ENCODE measurements around the gene GALNTL6. TPM values are rescaled to one million over a fixed set of nuclear protein-coding genes. Genes with fewer than 3 reads are reported as not detected.
A peak's percentile ranks its signal among the peaks of the same experiment; 100 is the strongest.
"Not testable (repeated sequence)": the region's sequence is repeated elsewhere in the genome, so short reads cannot be mapped to it uniquely, and the experiment has no call there.

The GALNTL6 gene
- polyA plus RNA-seq, 3 donors = 0.70 to 1.4 (median 0.87) TPM

DNA sequence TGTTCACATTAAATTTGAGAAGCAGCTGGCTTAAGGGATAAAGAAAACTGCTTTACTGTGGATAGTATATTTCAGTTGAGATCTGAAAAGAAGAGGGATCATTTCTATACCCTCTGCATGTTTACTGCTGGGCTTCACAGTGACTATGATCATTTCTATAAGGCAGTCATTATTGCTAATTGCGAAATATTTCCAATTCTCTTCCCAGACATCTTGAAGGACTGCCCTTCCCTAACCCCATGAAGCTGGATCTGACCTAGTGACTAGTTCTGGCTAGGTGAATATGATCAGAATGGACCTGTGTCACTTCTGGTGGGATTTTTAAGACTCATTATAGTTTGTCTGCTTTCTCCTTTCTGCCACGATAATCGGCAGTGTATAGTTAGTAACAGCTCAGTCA, 848.9 kb downstream of the GALNTL6 start:
- no peak for DNase-seq

DNA sequence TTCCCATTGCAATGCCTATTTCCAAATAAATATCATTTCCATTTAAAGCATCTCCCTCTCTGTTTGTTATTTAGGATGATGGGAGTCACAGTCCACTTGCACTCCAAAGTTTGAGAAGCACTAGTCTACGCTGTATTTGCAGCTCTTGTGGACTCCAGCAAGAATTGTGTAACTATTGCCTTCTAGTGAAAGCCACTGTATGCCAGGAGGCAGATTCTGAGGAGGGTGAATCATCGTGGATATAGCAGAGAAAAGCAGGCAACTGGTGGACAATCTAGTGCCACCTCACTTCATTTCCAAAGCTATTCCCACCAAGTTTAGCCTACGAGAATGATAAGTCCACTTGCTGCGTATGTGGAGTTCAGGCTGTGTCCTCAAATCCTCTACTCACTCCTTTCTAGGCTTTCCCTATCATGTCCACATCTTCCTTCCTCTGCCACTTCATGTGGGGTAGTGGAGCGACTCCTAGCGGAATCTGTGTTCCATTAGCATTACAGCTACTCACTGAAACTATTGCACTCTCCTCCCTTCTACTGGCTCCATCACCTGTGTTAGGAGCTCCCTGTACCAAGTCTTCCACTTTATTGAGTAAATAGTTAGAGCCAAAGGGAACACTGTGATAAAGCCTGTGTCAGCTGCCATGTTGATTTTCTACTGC, 853.6 kb downstream of the GALNTL6 start:
- no peak for DNase-seq

DNA sequence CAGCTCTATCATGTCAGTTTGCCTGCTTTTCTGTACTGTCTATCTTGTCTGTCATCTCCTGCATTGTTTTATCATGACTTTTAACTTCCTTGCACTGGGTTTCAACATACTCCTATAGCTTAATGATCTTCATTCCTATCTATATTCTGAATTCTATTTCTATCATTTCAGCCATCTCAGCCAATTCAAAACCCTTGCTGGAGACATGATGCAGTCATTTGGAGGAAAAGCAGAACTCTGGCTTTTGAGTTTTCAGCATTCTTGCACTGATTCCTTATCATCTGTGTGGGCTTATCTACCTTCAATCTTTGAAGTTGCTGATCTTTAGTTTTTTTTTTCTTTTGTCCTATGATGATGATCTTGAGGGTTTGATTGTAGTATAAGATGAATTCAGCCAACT, 861.6 kb downstream of the GALNTL6 start:
- no peak for DNase-seq

DNA sequence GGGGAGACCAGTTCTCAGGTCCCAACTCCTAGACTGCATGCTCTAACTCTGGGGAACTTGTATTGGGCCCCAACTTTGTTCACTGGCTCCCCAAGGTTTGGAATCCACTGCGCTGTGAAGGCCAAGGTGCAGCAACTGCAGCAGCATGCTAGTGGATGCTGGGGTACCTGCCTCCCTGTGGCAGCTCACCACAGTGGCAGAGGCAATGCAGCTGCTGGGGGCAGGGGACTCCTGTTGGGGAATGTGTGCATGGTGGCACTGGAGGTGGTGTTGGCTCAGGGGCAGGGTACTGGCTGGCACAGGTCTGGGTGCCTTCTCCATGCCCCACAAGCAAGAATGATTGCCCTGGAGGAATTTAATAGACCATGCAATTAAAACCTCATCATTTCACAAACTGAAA, 862.0 kb downstream of the GALNTL6 start:
- DNase-seq = no peak

DNA sequence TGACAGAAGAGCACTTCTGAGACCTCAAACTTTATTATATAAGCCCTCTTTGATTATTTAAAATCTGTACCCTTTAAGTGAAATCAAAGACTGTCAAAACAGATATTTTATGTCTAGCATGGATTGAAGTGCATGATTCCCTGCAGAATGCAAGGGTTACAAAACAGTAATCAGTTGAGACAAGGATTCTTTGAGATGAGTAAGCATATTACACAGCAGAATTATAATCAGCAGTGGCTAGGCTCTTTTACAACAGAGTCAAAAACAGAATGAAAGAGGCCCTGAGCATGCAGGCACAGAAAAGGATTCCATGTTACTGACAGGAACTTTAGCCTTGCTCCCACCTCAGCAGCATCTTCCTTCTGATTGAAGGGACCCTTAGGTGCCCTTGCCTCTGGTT, 867.5 kb downstream of the GALNTL6 start:
- no peak for DNase-seq

DNA sequence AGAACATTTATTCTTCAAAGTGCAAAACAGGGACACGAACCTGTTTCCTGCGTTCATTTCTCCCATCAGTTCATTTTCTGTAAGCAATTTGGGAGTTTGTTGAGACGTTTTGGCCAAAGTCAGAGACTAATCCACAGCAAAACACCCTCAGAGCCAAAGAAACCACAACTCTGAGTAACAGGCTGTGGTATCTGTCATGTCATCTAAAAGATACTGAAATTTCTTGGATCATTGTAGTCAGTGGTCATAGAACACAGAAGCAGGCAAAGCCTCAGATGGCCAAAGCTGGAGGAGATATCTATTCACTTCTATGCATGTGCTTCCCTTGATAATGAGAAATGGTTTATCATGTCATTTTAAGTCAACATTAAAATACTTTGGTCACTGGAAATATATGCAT, 869.8 kb downstream of the GALNTL6 start:
- DNase-seq = no peak

DNA sequence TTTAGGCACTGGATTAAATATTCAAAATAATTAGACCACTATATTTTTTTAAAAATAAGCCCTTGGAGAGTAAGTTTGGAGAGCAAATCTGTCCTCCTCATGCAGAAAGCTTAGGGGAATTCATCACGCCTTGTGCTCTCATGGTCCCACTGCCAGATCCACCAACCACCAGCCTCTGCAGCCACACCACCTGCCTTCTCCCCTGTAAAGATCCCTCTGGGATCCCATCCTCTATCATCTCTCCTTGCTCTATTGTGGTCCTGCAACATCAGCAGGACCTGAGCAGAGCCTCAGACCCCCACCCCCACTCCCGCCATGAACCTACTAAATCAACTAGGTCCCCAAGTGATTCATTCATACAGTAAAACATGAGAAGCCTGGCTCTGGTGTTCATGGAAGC, 872.8 kb downstream of the GALNTL6 start:
- DNase-seq = no peak

DNA sequence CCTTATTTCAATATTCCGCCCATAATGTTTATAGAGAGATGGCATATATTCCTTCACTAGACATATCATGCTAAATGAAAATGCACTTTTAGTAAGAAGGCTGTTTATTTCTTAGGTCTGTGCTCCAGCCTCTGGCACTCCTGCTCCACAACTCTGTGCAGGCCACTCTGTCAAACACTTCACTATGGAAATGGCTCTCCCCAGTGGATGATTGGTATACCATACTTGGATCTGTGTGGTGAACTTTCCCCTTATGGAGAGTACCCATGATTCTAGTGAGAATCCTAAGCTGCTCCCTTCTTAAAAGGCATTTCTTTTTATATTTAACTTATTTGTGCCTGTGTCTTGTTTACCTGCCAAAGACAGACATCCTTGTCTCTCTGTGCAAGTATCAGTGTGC, 875.3 kb downstream of the GALNTL6 start:
- DNase-seq = no peak

DNA sequence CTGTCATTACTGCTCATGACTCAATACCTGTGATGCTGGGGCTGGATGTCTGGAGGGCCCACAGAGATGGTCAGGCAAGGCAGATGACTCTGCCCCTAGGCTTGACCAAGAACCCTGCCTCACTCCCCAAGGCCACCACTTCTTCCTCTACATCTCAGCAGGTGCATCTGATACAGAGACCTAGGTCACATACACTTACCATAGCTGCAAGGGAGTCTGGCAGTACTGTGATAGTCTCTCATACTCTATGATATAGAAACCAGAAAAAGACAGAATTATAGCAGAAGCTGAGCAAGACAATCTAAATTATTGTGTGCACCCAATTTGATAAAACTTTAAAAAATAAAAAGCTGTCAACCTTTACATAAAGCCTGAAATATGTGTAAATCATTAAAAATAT, 878.3 kb downstream of the GALNTL6 start:
- no peak for DNase-seq

DNA sequence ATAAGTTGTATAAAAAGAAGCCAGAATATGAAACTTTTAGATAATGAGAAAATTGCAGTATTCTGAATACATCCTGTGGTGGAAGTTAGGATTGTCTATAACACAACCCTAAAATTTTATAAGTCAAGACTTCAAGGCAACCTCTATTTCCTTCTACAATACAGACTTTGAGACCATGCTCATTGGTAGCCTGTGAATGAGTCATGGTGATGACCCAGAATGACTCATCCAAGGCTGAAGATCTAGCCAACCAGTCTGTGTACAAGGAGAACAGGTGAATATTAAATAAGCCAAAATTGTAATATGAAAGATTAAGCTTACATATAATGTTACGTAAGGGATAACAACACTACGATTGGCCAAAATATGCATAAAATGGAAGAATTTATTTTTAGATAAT, 879.5 kb downstream of the GALNTL6 start:
- no peak for DNase-seq

DNA sequence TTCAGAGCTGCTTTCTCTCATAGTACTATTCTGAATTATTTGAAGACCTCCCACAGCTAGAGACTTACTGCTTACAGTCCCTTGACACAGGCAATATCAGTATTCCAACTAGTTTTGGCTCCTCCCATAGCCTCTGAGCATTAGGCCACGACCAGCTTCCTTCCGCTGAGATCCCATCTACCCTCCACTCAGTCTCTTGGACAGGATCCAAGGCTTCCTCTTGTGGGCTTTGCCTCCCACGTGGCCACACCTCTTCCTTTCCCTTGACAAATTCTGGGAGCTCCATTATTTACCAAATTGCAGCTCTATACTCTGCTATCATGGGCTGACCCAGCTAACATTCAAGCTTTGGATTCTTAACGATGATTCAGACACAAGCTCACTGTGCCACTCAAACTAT, 885.1 kb downstream of the GALNTL6 start:
- DNase-seq = no peak

DNA sequence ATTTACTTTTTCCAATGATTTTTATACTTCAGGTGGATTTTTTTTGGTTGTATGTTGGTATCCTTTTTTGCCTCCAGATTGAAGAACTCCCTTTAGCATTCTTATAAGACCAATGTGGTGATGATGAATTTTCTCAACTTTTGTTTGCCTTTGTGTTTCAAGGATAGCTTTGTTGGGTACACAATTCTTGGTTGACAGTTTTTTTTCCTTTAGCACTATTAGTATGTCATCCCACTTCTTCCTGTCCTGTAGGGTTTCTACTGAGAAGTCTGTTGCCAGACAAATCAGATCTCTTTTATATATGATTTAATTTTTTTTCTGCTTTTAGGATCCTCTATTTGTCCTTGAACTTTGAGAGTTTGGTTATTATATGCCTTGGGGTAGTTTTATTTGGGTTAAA, 892.4 kb downstream of the GALNTL6 start:
- no peak for DNase-seq

DNA sequence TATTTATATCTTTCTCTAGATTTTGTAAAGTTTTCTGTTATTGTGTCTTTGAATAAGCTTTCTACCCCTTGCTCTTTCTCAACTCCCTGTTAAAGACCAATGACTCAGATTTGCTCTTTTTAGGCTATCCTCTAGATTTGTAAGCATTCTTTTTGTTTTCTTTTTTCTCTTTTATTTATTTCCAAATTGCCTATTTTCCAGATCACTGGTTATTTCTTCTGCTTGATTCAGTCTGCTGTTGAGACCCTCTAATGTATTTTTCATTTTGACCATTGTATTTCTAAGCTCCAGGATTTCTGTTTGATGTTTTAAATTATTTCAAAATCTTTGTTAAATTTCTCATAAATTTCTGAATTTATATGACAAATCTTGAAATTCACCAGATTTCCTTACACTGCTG, 892.8 kb downstream of the GALNTL6 start:
- DNase-seq = no peak

DNA sequence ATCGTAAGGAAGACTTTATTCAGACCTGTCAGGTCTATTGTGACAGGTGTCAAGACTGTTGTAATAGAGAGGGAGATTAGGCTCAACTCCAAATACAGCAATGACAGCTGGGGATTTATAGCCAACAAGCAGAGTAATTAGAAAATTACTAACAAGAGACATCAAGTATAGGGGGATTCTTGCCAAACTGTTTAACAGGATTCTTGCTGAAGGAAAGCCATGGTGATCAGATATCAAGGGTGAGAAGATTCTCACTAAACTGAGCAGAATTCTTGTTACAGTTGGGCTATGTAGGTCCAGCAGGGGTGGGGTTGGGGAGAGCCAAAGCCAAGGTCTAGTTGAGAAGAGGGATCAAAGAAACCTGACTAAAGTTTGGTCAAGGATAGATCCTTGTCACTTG, 894.4 kb downstream of the GALNTL6 start:
- no peak for DNase-seq

DNA sequence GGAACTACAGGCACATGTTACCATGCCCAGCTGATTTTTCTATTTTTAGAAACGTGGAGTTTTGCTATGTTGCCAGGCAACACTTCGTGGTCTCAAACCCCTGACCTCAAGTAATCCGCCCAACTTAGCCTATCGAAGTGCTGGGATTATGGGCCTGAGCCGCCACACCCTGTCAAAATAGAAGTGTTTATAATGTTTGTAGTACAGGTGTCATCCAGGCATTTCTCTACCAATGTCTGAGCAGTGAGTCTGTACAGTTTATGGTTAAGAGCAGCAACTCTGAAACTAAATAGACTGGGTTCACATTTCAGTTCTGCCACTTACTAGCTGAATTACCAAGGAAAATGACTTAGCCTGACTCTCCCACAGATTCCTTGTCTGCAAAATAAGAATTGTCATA, 895.0 kb downstream of the GALNTL6 start:
- DNase-seq = no peak

DNA sequence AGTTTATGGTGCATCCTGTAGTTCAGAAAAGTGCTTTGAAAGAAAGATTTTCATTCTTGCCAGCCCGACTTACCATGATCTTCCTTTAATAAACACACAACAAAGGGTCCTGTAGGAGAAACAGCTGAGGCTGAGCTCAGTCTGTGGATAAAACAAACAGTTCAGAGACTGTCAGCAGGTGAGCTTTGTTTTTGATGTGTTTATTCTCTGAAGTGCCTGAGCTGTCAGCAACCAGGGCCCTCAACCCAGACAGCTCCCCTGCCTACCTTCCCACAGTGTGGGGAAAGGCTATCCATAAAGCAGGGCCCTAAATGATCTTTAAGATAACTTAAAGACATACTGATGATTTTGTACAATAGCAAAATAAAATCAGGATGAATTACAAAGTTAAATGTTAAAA, 896.2 kb downstream of the GALNTL6 start:
- DNase-seq = no peak

DNA sequence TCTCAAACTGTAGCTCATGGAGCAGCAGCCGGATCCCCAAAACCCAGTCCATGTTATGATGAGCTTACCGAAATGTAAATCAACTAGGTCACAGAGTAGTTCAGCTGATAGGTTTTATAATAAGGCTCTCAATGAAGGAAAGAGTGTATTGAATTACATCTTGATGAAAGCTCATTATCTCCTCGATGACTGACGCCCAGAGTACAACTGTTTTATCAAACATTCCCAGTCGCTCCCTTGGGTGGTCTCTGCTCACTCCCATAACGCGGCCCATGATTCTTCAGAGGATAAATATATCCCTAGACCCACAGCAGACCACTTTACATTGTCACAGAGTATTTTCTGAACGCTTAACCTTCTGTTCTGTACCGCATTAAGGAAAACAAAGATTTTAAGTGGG, 903.1 kb downstream of the GALNTL6 start:
- no peak for DNase-seq

DNA sequence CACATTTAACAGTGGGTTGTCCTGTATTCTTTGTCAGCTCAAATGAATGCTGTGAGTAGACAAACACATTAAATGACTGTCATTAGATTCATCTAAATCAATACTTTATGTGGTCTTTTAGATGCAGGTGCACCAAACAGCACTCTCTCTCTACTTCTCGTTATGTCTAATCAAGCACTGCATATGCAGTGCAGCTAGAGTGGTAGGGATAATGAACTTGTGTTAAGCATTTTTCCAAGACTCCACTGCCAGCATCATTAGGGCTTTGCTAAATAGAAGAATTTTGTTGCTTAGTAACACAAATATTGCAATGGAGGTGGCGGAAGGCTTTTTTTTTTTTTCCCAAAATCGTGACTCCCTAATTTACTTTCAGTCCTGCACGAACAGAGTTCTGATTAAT, 908.5 kb downstream of the GALNTL6 start:
- no peak for DNase-seq

DNA sequence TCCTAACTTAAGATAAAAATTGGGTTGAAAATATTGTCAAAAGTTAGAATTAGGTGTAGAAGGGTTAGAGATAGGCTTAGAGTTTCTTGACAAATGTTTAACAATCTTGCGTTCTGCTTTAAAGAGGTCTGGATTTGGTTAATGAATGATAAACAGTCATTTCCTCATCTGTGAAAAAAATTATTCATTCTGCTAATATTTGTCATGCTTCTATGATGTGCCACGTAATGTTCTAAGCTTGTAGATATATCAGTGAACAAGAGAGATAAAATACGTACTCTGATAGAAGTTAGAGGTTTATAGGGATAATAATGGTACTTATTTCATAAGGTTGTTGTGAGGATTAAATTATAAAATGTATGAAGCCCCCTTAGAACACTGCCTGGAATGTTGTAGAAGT, 912.4 kb downstream of the GALNTL6 start:
- DNase-seq = no peak

DNA sequence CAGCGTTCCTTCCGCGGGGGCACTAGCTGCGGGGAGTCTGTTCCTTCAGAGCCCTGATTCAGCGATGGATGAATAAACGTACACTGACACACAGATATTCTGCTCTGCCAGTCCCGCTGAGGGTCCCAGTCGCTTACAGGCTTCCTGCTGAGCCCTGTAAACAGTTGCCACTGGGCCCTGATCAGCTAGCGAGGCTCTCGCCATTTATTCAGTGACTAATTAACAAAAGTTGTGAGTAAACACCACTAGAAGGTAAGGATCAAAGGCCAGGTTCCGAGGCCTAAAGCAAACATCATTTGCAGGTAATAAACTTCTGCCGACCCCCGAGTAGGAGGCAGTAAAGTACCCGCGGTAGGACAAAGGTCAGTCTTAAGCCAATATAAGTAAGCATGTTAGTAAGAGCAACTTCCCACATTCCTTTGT, 912.8 kb downstream of the GALNTL6 start:
- peak; percentile 4 for DNase-seq

DNA sequence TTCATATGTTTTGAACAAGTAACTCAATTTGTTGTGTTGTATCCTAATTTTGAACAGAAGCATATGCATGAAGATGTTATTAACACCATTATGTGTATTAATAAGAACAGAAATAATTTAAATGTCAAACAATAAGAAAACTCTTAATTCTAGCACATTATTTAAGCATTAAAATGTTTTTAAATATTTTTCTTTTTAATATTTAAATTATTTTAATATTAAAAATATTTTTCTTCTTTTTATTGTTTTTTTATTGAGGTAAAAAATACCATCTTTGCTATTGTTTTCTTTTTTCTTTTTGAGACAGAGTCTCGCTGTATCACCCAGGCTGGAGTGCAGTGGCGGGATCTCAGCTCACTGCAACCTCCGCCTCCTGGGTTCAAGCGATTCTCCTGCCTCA, 914.4 kb downstream of the GALNTL6 start:
- no peak for DNase-seq

DNA sequence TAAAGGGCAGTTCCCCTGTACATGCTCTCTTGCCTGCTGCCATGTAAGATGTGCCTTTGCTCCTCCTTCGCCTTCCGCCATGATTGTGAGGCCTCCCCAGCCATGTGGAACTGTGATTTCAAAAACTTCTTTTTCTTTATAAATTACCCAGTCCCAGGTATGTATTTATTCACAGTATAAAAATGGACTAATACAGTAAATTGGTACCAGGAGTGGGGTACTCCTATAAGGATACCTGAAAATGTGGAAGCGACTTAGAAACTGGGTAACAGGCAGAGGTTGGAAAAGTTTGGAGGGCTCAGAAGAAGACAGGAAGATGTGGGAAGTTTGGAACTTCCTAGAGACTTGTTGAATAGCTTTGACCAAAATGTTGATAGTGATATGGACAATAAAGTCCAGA, 920.4 kb downstream of the GALNTL6 start:
- DNase-seq = not testable (repeated sequence)

DNA sequence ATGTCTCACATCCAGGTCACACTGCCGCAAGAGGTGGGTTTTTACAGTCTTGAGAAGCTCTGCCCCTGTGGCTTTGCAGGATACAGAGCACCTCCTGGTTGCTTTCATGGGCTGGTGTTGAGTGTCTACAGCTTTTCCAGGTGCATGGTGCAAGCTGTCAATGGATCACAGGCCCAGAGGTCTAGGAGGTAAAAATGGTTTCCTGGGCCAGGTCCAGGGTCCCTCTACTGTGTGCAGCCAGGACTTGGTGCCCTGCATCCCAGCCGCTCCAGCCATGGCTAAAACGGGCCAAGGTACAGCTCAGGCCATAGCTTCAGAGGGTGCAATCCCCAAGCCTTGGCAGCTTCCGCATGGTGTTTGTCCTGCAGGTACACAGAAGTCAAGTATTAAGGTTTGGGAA, 921.4 kb downstream of the GALNTL6 start:
- DNase-seq = no peak

DNA sequence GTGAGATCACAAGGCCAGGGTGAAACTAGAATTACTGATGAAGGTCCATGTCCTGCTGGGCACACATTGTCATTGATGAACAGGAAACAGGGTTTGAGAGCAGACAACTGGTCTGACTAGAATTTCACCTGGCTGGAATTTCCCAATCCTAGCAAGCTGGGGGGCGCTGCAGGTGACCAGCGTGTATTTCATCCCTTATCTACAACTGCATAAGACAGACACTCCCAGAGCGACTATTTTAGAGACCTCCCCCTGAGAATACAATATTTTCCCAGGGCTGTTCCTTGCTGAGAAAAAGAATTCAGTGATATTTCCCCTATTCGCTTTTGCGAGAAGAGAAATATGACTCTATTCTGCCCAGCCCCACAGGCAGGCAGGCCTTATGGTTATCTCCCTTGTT, 922.8 kb downstream of the GALNTL6 start:
- no peak for DNase-seq

DNA sequence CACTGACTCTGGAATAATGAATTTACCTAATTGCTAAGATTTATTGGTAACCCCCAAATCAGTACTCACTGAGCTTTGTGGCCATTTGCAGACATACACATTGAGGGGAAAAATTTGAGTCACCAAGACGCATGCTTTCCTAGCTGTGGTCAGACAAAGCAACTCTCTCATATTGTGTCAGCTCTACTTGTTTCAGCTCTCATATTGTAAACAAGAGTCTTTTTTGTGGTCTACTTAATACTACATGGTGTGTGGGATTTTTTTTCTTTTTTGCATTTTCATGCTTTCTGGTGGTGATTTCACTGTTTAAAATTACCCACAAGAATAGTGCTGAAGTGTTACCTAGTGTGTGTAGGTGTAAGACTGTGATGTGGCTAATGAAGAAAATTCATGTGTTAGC, 927.2 kb downstream of the GALNTL6 start:
- DNase-seq = no peak

Data from renal pelvis (tissue), 4 donors.